Measurements from ENCODE around the gene RAD17.
"Not testable (repeated sequence)": the region's sequence is repeated elsewhere in the genome, so short reads cannot be mapped to it uniquely, and the experiment has no call there.

RAD17 gene

DNA sequence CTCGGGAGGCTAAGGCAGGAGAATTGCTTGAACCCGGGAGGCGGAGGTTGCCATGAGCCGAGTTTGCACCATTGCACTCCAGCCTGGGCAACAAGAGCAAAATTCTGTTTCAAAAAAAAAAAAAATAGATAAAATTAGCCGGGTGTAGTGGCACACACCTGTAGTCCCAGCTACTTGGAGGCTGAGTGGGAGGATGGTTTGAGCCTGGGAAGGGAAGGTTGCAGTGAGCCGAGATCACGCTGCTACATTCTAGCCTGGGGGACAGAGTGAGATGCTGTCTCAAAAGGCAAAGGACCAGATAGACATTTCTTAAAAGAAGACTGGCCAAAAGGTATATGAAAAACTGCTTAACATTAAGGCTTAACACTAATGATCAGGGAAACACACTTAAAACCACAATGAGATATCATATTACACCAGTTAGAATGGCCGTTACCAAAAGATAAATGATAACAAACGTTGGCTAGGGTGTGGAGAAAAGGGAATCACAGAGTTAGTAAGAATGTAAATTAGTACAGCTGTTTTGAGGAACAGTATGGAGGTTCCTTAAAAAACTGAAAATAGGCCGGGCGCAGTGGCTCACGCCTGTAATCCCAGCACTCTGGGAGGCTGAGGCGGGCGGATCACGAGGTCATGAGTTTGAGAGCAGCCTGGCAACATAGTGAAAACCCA lies 35.2 kb downstream of the RAD17 start:
- no peak for DNase-seq

DNA sequence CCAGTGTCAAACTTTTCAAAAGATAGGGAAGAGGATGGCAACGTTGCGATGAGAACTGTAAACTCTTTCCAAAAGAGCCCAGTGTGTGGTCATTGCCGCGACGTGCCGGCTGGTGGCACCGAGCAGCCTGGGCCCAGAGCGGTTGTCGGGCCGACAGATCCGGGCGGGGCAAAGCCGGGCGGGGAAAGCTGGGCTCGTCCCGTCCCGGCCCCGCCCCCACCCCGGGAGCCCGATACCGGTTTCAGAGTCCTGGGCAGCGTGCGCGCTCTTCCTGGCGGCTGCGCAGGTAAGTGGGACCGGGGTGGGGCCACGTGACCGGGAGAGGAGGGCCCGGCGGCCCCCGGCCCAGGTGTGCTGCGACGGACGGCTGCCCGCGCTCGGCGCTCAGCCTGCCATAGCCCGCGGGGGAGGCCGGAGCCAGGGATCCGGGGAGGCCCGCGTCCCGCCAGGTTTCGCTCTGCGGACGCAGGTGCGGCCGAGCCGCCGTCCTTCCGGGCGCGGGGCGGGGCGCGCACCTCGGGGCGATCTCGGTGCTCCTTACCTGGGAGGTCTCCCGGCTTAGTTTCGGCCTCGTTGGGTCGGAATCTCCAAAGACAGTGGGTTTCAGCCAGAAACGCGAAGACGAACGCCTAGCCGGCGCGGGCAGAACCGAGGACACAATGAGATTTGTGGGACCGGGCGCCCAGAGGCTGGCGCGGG lies 45.4 kb downstream of the RAD17 start, which contains the start of gene MARVELD2:
MARVELD2 (plus strand) TSS at position 232 of the 699 bp plus-strand sequence. CDS start 4,270 bp downstream, outside the sequence.
- DNase-seq: peak; percentile 69 to 88 (median 69)

DNA sequence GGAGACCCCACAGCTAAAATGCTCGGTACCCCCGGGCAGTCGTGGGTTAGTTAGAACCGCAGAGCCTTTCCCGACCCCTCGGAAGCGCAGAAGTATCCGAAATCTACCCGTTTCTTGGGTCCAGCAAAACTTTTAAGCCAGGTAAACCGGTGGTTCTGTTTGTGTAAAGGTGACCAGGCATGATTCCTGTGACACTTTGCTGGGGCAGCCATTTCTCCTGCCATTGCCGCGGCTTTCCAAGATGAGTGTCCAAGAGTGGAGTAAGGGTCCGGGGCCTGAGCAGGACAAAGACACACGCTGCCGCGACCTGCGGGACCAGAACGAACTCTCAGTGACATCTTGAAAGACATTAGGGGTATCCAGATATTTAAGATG lies 46.0 kb downstream of the RAD17 start:
- no peak for DNase-seq

DNA sequence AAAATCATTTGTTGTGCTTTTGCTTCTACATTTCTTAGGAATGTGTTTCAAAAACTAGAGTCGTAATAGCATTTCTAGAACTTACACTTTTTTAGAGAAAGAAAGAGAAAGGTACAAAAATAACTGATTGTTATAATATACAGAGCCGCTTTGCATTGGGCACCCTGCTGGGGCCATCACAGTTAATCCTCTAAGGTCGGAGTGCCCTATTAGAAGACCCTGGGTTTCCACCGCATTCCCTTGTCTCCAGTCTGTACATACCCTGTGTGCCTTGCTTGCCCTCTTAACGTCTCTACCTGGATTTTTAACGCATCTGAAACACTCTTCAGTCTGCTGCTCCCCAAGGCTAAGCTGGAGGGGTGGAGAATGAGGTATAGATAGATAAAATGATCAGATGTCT lies 46.6 kb downstream of the RAD17 start:
- DNase-seq: no peak

DNA sequence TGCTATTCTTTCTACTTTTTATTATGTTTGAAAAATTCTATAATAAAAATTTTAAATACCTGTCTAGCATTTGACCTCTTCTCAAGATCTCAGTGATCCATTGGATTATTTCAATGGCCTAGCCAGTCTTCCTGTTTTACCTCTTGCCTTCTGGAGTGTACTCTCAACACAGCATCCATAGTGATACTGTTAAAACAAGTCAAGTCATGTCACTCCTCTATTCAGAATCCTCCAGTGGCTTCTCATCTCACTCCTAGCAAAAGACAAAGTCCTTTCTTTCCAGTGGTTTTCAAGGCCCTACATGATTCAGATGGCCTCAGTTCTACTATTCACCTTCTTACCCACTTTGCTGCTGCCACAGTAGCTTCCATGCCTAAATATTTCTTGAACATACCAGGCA lies 47.1 kb downstream of the RAD17 start:
- DNase-seq: no peak

DNA sequence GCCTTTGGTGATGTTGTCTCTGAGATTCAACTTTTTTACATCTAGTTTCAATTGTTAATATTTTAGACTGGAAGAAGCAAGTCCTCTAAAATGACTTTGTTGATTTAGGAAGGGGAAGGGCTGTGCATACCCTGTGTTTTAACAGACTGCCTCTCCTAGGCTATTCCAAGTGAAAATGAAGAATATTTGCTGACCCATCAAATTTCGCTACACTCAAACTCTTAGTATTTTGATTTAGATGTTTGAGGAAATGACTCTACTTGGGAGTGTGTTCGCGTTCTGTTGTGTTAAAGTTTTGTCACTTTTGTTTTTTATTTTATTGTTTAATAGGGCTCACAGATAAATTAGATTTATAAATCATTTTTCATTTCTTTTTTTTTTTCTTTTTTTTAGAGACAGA lies 48.9 kb downstream of the RAD17 start:
- DNase-seq: no peak

DNA sequence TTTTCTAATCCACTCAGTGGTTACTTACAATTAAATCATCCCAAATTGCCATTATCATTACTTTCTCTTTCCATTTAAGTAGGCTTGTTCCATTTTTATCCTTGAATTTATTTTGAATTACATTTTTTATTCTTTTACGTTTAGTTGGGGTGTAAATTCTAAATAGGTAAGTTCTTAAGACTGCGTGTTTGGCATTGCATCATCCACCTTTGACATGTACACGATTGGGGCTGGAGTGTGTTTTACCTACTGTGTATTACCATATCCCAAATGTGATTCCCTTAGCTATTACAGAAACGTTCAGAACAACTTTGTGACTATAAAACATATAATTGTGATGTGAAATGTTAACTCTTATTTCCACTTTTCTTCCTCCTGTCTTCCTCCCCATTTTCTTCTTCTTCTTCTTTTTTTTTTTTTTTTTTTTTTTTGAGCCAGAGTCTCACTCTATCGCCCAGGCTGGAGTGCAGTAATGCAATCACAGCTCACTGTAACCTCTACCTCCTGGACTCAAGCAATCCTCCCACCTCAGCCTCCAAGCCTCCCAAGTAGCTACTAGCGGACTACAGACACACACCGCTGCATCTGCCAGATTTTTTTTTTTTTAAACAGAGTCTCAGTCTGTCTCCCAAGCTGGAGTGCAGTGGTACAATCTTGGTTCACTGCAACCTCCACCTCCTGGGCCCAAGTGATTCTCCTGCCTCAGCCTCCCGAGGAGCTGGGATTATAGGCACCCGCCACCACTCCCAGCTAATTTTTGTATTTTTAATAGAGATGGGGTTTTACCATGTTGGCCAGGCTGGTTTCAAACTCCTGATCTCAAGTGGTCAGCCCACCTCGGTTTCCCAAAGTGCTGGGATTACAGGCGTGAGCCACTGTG lies 62.0 kb downstream of the RAD17 start:
- no peak for DNase-seq

DNA sequence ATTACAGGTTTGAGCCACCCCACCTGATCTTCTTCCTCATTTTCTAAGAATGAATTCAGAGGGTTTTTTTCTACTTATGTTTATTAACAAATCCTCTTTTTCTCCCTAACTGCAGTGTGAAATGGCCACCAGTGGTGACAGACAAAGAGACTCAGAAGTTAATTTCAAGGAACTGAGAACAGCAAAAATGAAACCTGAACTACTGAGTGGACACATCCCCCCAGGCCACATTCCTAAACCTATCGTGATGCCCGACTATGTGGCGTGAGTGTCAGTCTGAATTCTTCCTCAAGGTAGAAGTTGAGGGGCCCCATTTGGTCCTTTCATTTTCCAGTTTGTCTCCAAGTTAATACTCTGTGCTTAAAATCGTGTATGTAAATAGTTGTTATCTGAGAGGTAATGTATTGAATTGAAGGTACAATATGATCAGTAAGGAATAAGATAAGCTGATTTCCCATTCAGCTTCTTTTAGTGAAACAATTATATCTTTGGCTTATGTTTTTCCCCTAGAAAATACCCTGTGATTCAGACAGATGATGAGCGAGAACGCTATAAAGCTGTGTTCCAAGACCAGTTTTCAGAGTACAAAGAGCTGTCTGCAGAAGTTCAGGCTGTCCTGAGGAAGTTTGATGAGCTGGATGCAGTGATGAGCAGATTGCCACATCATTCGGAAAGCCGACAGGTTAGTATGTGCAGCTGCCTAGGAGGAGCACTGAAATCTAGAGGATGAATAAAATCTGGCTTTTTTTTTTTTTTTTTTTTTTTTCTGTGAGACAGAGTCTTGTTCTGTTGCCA lies 63.0 kb downstream of the RAD17 start:
- peak; percentile 21 to 45 (median 24) for DNase-seq

DNA sequence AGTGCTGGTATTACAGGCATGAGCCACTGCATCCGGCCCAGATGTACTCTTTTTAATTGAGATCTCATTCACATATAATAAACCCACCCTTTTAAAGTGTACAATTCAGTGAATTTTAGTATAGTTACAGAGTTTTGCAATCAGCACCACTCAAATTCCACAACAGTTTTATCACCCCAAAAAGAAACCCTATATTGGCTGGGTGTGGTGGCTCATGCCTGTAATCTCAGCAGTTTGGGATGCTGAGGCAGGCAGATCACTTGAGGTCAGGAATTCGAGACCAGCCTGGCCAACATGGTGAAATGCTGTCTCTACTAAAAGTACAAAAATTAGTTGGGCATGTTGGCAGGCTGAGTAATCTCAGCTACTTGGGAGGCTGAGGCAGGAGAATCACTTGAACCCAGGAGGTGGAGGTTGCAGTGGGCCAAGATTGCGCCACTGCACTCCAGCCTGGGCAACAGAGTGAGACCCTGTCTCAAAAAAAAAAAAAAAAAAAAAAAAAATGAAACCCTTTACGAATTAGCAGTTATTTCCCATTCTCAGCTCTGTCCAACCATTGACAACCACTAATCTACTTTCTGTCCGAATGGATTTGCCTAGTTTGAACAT lies 65.8 kb downstream of the RAD17 start:
- not testable (repeated sequence) for DNase-seq

DNA sequence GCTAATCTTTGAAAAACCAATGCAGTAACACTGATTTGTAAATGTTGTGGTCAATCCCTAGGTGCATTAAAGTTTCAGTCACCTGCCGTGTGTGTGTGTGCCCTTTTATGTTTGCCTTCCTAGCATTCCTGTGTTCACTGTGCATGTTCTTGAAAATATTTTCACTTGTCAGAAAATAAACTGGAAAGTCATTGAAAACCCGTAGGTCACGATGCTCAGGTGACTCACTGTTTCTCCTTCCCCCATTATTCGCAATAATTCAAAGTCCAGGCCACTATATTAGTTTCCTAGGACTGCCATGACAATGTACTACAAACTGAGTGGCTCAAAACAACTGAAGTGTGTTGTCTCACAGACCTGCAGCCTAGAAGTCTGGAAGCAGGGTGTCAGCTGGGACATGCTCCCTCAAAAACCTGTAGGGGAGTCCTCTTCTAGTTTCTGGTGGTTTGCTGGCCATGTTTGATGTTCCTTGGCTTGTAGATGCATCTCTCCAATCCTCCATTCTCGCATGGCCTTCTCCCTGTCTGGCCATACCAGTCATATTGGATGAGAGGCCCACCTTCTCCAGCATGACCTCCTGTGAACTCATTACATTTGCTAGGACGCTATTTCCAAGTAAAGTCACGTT lies 74.6 kb downstream of the RAD17 start:
- DNase-seq: no peak

DNA sequence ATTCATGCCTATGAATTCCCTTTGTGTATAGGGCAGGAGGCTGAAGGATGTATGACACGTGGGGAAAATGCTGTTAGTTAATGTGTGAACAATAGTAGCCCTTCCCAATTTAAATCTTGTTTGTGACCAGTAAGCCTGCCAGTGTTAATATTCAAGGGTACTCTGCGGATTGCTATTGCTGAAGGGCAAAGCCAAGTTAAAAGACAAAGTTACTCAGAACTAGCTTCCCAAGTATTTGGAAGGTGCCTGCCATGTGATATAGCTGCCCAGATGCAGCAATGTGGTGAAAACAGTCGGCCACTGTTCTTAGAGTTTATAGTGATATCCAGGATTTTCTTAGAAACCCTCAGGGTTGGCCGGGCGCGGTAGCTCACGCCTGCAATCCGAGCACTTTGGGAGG lies 79.9 kb downstream of the RAD17 start:
- DNase-seq: no peak

DNA sequence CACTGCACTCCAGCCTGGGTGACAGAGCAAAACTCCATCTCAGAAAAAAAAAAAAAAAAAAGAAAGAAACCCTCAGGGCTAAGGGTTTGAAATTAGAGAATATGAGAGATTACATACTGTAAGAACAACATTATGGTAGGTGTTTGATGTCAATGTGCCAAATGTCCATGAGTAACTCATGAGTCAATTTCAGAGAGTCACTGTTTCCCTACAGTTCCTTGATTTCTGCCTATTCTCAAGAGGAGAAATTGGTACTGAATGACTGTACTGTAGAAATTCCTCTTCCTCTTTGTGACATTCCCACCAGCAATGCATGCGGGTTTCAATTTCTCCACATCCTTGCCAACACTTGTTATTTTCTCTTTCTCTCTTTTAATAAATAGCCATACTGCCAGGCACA lies 80.5 kb downstream of the RAD17 start:
- peak; percentile 63 to 89 (median 75) for DNase-seq

DNA sequence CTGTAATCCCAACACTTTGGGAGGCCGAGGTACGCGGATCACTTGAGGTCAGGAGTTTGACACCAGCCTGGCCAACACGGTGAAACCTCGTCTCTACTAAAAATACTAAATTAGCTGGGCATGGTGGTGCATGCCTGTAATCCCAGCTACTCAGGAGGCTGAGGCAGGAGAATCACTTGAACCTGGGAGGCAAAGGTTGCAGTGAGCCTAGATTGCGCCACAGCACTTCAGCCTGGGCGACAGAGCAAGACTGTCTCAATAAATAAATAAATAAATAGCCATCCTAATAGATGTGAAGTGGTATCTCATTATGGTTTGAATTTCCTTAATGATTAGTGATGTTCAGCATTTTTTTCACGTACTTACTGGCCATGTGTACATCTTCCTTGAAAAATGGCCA lies 80.9 kb downstream of the RAD17 start:
- DNase-seq: not testable (repeated sequence)

DNA sequence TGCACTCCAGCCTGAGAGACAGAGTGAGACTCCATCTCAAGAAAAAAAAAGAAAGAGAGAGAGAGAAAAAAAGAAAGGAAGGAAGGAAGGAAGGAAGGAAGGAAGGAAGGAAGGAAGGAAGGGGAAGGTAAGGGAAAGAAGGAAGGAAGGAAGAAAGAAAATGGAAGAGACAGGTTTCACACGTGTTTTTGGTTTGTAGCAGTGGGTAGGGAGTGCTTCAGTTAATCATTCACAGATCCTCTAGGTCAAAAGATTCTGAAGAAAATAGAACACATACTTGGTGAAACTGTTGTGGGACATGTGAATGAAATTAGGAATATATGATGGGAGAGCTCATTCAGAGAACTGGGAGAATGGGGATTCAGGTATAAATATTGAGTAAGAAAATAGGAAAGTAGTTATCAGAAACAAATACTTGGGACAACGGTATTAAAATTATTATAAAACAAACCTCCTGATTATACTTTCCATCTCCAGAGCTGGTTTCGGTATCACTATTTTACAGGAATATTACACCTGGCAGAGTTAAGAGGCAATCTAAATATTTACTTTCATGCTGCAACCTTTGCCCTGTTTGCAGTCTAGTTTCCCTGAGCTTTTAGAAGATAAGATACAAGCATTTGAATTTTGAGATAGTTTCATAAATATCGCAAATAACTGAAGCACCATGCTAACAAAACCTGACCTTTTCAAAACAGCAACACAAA lies 82.5 kb downstream of the RAD17 start:
- no peak for DNase-seq

DNA sequence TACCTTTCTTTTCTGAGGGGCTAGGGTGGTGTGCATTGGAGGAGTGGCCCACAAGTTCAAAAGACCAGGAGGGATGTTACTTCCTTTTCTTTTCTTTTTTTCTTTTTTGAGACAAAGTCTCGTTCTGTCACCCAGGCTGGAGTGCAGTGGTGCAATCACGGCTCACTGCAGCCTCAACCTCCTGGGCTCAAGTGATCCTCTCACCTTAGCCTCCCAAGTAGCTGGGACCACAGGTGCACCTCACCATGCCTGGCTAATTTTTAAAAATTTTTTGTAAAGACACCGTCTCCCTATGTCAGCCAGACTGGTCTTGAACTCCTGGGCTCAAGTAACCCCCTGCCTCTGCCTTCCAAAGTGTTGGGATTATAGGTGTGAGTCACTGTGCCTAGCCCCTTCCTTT lies 83.9 kb downstream of the RAD17 start:
- not testable (repeated sequence) for DNase-seq

DNA sequence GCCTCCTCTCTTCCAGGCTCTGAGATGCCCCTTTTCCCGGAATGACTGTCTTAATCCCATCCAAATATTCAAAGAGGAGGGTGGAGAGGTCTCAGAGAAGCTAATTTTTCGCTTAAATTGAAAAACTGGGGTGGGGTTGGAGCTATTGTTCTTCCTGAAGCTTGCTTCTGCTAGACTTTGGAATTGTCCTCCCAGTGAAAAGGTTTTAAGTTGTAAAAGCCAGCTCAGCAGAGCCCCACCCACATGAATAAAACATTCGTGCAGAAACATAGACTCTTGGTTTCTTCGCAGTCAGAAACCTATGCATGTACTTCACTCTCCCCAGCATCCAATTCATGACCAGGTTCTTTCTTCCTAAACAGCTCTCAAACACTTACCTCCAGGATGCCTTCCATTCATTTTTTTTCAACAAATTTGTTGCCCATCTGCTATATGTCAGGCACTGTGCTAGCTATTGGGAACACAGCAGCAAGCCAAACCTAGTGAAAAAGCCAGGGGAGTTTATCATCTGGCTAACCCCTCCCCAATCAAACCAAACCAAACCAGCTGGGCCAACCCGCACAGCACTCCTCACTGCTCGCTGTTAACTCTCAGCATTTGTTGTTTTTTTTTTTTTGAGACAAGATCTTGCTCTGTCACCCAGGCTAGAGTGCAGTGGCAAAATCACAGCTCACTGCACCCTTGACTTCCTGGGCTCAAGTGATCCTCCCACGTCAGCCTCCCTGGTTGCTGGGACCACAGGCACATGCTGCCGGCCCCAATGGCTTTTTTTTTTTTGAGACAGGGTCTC lies 85.0 kb downstream of the RAD17 start:
- no peak for DNase-seq

DNA sequence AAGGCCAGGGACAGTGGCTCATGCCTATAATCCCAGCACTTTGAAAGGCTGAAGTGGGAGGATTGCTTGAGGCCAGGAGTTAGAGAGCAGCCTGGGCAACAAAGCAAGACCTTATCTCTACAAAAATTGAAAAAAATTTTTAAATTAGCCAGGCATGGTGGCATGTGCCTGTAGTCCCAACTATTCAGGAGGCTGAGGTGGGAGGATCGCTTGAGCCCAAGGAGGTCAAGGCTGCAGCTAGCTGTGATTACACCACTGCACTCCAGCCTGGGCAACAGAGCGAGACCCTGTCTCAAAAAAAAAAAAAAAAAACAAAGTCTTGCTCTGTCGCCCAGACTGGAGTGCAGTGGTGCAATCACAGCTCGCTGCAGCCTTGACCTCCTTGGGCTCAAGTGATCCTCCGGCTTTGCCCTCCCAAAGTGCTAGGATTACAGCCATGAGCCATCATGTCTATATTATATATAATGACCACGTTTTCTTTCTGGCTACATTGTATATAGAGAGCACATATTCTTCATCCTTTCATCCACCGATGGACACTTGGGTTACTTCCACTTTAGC lies 85.9 kb downstream of the RAD17 start:
- DNase-seq: not testable (repeated sequence)

DNA sequence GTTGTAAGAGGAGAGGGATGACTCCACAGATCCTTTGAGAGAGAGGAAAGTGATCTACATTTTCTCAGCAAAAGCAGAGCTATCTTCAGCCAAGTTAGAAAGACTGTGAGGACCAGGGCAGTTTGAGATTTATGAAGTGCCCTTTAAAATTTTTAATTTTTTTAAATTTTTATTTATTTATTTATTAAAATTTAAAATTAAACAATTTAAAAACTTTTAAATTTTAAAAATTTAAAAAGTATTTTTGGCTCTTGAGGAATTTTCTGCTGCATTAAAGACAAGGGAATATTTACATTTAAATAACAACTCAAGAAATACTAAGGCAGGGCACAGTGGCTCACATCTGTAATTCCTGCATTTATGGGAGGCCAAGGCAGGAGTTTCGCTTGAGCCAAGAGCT lies 92.6 kb downstream of the RAD17 start:
- DNase-seq: no peak
